Islet of Langerhans (tissue), 1 donor: Measurements from ENCODE around the gene GRIA1.

Experiments used
- FAIRE-seq: peaks from one replicate; lab custom pipeline; 2011; peaks lifted over from hg19 to GRCh38; lab: Jason Lieb, UNC

Gene GRIA1

GRCh38 chr5:153742060-153742459 lies 251.6 kb downstream of the GRIA1 start:
- no peak for FAIRE-seq

- FAIRE-seq: peak; percentile 36
These were observed 254.3 kb downstream of the GRIA1 start for GRCh38 chr5:153744751-153745150.

- FAIRE-seq: no peak
These were observed 255.4 kb downstream of the GRIA1 start for GRCh38 chr5:153745778-153746395.

GRCh38 chr5:153746440-153746839 lies 256.0 kb downstream of the GRIA1 start:
- no peak for FAIRE-seq

GRCh38 chr5:153748823-153749222 lies 258.4 kb downstream of the GRIA1 start:
- no peak for FAIRE-seq

GRCh38 chr5:153749960-153750359 lies 259.5 kb downstream of the GRIA1 start:
- FAIRE-seq: no peak

GRCh38 chr5:153751251-153751650 lies 260.8 kb downstream of the GRIA1 start:
- no peak for FAIRE-seq

GRCh38 chr5:153752890-153753289 lies 262.4 kb downstream of the GRIA1 start:
- no peak for FAIRE-seq

GRCh38 chr5:153753645-153754432 lies 263.4 kb downstream of the GRIA1 start:
- FAIRE-seq: no peak

- FAIRE-seq: no peak
These were observed 265.5 kb downstream of the GRIA1 start for GRCh38 chr5:153755913-153756500.

GRCh38 chr5:153756540-153756939 lies 266.1 kb downstream of the GRIA1 start:
- no peak for FAIRE-seq

GRCh38 chr5:153765987-153766386 lies 275.5 kb downstream of the GRIA1 start:
- no peak for FAIRE-seq

- FAIRE-seq: no peak
These were observed 277.0 kb downstream of the GRIA1 start for GRCh38 chr5:153767221-153768188.

GRCh38 chr5:153770066-153770465 lies 279.6 kb downstream of the GRIA1 start:
- no peak for FAIRE-seq

GRCh38 chr5:153774686-153775085 lies 284.2 kb downstream of the GRIA1 start:
- FAIRE-seq: no peak

GRCh38 chr5:153775923-153776322 lies 285.5 kb downstream of the GRIA1 start:
- FAIRE-seq: no peak

GRCh38 chr5:153777681-153778581 lies 287.5 kb downstream of the GRIA1 start:
- no peak for FAIRE-seq

GRCh38 chr5:153779836-153780235 lies 289.4 kb downstream of the GRIA1 start:
- FAIRE-seq: no peak

GRCh38 chr5:153780876-153781705 lies 290.6 kb downstream of the GRIA1 start:
- no peak for FAIRE-seq
